GM19099 (cell line): Measurements from ENCODE around the gene RPRD1B.

Experiments
- POLR2A ChIP-seq: IDR thresholded peaks from 3 replicates; pipeline ENCODE4 v1.6.1; 2011; ENCODE audit warnings: low read depth; ENCODE audit not compliant: insufficient read length; ENCODE audit errors: extremely low read depth

RPRD1B gene

DNA sequence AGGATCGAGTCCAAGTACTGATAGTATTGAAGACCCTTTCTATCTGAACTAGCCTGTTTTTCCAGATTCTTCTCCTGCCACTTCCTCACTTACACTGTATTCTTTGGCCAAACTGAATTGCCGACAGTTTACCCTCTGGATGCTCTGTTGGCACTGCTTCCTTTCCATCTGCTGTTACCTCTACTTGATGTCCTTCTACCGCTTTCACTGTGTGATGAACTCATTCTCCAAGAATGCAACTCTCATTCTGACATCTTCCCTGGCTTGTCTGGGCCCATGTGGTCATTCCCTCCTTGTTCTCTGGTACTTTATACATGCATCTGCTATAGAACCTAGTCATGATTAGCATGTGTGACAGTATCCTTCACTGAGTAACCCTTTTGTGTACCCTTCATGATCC lies 16.3 kb downstream of the RPRD1B start:
- no peak for TF ChIP-seq POLR2A

DNA sequence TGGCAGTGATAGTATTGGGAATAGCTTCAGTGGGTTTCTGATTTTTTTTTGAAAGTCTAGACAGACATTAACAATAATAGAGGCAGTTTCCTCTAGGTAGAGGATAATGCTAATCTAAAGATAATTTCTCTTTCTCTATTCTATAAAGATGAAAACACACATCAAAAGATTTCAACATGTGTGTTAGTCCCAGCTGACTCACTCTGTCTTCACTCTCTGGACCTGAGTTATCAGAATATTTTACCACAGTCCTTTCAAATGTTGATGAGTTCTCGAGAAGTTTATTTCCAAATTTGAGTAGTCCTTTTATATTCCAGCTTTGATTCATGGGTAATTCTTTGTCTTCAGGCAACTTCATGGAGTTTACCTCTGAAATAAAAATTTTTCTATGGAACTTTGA lies 17.1 kb downstream of the RPRD1B start:
- no peak for TF ChIP-seq POLR2A

DNA sequence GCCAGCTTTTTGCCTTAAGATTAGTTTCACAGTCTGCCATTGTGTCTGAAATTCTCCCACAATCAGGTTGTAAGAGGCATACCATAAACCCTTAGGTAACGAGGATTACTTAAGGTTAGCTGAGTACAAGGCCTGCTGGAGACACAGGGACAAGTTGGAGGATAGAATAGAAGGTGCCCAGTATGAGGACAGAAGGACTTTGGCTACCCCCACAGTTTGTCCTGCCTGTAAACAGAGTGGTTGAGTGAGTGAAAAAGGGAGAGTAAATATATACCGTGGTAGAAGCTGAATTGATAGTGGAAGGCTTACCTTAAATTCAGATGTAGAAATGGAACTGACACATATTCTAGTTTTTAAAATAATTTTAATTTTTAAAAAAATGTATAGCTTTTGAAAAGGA lies 19.3 kb downstream of the RPRD1B start:
- no peak for TF ChIP-seq POLR2A

DNA sequence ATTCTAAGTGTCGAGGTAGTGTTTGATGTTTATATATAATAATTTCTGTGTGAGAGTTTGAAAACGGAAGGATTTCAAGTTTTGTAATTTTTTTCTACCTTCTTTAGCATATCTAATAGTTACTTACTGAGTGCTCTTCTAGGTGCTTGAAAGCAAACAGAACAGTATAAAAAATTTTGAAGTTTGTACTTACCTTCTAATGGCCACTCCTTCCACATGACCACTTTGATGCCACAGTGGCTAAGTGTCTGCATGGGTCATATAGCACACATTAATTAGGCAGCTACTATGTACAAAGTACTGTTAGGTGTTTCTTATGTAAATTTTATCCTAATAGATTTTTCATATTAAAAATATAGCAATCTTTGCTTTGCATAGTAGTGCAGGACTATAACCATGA lies 21.1 kb downstream of the RPRD1B start:
- no peak for TF ChIP-seq POLR2A

DNA sequence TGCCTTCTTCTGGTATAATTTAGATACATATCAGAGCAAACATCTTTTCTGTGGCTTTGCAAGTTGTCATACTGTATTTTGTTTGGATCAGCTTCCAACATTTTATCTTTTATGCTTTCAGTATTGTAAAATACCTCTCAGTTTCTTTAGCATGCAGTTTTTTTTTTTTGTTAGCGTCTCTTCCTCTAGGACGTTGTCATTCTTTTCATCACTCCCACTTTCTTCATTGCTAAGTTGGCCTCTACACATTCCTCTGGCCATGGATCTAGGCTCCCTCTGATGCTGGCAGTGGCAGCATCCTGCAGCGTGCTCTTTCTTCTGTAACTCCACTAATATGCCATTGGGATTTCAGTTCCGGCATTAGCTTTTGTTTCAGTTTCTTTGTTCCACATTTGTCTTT lies 21.7 kb downstream of the RPRD1B start:
- TF ChIP-seq POLR2A, result no peak

DNA sequence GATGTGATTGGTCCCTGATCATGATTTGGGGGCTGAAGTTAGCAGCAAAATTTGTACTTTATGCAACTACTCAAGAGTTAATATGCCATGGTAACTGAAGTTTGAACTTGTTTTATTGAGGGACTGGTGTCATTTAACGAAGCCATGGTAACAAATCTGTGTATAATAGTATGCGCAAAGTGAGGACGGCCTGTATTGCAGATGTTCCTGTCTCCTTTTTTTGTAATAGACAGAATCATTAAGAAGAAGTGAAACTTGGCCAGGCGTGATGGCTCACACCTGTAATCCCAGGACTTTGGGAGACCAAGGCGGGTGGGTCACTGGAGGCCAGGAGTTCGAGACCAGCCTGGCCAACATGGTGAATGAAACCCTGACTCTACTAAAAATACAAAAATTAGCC lies 22.3 kb downstream of the RPRD1B start:
- no peak for TF ChIP-seq POLR2A

DNA sequence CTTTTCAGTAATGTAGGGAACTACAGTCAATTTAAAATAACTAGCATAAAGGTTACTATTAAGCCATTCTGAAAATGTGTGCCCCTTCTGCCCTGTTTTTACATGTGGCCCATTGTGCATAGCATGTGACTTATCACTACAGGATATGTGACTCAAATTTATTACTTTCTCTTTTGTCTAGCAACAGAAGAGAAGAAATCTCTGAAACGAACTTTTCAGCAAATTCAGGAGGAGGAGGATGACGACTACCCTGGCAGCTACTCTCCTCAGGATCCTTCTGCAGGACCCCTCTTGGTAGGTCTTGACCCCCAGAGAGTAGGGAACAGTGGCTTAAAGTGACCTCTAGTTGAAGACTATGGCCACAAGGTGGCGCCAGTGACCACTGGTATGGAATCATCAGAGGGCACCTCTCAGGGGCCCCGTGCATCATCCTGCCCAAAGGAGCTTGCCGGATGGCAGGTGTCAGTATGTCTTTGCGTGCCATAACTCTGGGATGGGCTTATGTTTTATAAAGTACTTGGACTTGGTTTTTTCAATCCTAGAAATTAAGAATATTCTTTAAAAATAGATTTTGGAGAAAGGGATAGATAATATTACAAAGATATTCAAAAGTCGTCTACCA lies 23.9 kb downstream of the RPRD1B start:
- no peak for TF ChIP-seq POLR2A

DNA sequence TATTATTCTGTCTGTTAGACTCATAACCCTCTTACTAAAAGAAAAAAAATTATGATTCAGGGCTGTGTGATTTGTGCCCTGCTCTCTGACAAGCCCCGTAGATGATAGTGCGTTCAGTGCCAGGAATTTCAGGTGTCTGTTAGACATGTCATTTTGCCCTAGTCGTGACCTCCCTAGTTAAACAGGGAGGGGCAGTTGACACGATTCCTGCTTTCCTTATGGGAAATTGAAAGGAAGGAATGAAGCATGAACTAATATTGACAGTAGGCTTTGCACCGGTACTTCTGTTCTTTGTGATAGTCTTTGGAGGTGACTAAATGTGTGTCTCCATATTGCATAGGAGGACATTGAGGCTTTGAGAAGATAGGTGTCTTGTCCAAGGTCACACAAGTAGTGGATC lies 26.3 kb downstream of the RPRD1B start:
- no peak for TF ChIP-seq POLR2A

DNA sequence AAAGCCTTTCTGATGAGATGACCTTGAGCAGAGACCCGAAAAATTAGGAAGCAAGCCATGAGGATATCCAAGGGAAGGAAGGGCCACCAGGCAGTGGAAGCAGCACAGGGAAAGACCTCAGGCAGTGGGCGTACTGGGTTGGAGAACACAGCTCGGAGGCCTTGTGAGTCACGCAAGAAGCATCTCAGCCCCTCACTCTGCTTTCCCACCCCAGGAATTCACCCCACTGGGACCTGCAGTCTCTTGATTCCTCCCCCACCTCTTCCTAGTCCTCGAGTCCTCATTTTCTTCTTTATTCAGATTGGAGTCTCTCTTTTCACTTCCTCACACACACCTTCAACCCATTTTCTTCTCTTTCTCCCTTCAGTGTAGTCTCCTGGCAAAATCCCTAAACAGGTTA lies 27.0 kb downstream of the RPRD1B start:
- TF ChIP-seq POLR2A, result no peak

DNA sequence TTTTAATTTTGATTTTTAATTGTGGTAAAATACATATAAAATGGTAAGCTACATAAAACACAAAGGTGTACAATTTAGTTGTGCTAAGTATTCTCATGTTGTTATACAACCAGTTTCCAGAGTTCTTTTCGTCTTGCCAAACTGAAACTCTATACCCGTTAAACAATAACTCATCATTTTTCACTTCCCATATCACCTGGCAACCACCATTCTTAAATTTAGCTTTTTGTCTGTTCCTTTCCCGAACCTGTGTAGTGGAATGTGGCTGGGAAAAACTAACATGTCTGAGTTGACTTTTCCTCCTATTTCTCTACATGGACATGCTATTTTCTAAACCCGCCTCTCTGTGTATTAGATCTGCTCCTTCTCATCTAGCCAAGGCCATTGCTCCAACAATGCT lies 27.6 kb downstream of the RPRD1B start:
- TF ChIP-seq POLR2A, result no peak

DNA sequence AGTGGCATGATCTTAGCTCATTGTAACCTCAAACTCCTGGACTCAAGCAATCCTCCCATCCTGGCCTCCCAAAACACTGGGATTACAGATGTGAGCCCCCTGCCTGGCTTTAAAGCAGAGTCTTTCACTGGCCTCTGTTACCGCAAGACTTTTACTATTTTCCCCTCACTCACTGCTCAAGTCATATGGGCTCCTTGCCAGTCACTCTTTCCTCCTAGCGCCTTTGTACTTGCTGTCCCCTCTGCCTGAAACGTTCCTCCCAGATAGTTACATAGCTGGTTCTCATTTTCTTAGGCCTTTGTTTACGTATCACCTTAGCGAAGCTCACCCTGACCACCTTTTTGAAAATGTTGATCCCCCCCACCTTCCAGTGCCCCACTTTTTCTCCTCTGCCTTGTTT lies 29.3 kb downstream of the RPRD1B start:
- no peak for TF ChIP-seq POLR2A

DNA sequence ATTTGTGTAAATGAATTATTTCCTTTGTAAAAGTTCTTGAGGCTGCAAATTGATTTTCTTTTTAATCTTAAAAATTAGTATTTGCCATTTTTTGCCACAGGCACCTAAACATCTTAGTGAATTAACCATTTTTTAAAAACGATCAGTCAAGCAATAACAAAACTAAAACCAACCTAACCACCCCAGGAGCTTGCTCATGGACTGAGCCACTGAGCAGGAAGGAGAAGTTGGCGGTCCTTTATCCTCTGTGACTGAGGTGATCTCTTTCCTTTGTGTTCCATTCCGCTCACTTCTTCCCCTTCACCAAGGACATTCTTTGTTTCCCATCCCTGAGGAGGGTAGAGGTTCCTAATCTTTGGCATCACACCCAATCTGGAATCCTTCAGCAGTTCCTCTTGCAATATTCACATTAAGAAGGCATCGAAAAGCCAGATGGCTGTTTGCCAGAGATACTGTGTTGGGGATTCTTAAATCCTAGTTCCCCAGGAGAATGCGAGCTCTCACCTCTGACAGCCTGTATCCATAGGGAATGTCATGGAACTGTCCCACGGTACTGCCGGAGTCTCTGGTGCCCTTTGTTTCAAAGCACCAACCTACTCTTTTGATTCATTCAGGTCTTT lies 30.5 kb downstream of the RPRD1B start:
- TF ChIP-seq POLR2A, result no peak

DNA sequence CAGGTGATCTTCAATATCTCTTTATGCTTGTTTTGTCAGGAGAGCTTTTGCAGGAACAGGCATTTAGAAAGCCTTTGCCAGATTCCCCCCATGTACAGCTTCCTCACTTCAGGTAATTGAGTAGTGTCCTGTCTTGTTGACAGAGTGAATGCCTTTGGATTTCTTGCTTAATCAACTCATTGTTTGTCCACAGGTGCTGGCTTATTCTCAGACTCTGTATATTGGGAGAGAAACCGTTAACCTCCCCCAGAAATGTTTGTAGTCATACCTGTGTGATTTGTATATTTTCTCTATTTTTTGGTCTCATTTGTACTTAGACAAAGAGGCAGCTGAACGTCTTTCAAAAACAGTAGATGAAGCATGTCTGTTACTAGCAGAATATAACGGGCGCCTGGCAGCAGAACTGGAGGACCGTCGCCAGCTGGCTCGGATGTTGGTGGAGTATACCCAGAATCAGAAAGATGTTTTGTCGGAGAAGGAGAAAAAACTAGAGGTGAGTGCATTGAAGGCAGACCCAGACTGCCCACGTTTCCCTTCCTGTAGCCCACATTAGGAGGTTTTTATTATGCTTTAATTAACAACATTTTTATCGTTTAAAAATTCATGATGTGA lies 32.3 kb downstream of the RPRD1B start:
- TF ChIP-seq POLR2A, result no peak

DNA sequence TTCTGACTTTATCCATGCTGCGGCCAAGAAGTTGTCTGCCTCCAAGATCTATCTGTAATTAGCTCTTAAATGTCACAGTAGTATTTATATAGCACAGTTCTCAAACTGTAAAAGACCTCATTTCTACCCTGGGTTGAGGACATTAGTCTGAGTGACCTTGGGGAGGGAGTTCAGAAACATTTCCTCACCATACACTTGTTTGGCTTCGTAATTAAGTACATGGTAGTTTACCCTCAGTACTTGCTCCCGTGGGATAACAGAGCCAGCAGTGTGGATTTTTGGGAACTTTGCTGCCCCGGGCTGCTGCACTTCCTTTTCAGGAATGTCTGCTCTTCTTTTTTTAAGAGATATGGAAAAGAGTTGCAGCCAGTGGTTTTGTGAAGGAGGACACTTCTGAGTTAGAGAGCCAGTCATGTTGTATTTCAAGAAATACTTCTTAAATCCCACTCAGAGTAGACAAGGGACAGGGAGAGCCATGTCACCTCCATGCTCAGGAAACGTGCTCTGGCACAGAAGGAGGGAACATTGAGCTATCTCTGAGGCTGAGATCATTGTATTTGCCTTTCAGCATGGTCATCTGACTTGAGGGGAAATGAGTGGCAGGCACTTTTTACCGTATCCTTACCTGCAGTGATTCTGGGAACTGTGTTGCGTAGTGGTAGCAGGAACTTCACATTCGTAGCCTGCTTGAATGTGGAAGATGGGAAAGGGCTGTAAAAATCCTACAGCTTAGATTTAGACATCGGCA lies 33.6 kb downstream of the RPRD1B start:
- TF ChIP-seq POLR2A, result no peak

DNA sequence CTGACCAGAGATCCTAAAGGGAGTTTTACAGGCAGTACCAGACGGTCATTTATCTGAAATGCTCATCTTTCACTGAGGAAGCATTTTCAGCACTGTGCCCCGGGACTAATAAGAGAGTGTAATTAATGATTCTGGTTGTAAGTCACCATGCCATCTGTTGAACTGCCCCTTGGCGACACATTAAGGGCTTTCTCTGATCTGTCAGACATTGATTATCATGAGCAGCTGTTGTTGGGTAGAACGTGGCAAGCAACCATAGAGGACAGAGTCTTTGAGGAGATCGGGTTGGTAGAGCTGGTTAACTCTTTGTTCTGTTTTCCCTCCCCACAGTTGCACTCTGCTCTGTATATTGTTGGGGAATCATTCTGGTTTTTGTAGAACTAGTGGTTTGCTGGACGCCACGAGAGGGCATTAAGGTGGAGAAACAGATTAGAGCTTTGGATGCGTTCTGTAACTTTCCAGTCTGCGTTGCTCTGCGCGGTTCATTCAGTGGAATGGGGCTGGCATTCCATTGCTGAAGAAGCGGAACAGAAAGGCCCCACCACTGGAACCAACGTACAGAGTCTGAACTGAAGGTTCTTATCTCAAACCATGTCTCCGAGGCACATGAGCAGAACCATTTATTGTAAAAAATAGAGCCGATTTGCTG lies 34.3 kb downstream of the RPRD1B start:
- no peak for TF ChIP-seq POLR2A
